GM19023 (cell line): Measurements from ENCODE around the gene GCC1.
"Not testable (repeated sequence)": the region's sequence is repeated elsewhere in the genome, so short reads cannot be mapped to it uniquely, and the experiment has no call there.

Source experiments
- ATAC-seq: cut with Tn5 transposase; IDR thresholded peaks from one replicate; pipeline ENCODE4 v1.9.1; 2021; ENCODE audit warnings: mild to moderate bottlenecking, moderate library complexity; ENCODE audit not compliant: unreplicated experiment

Gene GCC1

DNA sequence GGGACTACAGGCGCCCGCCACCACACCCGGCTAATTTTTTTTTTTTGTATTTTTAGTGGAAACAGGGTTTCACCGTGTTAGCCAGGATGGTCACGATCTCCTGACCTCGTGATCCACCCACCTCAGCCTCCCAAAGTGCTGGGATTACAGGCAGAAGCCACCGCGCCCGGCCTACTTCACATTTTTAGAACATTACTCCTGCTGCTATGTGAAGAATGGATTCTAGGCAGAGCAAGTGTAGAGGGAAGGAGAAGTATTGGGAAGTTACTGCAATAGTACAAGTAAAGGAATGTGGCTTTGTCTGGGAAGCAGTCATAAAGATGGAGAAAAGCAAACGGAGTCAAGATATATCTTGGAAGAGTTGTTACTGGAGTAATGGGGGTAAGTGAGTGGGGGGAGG lies 44.9 kb downstream of the GCC1 start:
- ATAC-seq, result not testable (repeated sequence)

DNA sequence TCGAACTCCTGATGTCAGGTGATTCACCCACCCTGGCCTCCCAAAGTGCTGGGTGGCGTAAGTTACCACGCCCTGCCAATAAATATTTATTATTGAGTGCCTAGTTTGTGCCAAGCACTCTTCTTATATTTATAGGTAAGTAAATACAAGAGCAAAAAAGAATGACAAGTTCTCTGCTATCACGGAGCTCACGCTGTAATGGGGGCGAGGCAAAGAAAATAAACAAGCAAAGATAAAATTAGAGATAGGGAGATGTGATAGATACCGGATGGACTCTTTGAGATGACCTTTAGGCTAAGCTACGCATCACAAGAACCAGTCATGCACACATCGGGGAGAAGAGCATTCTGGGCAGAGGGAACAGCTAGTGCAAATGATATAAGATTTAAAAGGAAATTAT lies 46.3 kb downstream of the GCC1 start:
- ATAC-seq, result no peak

DNA sequence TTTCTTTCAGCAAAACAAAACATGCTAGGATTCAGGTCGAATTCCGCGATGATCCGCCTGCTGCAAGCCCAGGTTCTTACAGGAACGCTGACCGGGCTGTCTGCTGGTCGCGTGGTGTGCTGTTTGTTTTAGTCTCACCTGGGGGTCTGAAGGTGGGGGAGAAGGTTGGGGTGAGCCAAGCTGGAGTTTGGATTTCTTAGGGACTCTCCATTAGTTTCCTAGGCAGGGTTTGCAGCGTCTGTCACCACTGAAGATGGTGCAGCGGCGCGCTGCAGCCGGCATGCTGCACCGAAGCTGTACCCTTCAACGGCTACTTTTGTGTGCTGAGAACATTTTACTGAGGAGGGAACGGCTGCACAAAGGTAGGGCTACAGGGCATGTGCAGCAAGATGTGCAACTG lies 48.7 kb downstream of the GCC1 start:
- no peak for ATAC-seq

DNA sequence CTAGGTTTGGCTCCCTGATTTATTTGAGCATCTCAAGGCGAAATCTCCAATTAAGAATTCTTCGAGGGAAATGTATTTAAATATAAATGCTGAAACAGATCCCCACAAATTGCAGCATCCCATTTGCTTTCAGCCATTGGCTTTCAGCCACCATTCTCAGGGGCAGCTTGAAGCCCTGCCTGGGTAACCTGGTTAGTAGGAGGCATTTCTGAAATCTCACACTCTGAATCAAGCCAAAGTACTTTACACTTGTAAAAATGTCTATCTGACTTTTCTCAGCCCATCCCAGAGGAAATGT lies 49.1 kb downstream of the GCC1 start:
- ATAC-seq, result no peak

DNA sequence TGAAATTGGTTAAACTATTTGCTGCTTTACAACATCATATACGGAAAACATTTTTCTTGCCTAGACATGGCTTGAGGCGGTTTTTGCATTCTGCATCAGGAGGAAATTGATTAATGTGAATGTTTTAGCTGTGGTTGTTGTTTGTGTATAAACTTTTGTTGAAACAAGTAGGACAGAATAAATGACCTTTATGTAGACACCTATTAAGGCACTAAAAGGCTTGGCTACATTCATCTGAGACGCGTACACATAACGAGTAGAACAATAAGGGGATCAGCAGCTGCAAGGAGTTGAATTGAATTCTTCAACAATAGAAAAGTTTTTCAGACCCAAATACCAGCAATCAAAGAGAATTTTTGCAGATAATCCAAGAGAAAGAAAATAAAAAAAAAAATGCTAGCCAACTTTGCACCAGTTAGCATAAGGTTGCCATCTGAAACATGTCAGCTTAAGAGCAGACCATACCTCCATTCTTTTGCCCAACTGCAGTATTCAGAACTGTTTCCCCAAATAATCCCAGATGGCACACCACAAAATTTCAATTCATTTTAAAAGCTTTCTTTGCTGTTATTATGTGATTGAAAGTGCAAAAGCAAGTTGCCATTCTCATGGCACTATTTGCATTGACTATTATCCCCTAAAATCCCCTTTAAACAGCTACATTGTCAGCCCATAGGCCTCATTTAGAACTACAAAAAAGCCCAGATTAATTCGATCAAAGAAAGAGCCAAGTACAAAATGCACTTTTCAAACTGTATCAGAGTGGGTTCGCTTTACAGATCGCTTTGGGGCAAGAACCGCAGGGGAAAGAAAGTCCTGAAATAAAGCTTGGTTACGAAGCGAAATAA lies 49.6 kb downstream of the GCC1 start:
- no peak for ATAC-seq

DNA sequence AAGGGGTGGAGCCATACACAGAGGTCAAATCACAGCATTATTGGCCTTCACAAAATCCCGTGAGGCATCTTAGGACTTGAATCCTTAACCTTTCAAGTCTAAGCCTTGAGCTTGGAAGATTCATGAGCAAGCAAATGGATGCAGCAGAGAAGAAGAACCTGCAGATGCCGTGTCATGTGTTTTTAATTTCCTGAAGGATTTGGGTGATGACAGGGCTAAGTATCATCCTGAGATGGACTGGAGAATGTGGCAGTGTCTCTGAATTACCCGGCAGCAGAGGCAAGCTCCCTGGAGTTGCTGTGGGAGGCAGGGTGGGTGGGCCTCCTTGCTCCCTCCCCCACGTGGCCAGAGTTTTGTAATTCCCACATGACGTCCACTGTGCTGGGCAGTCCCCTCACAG lies 50.8 kb downstream of the GCC1 start:
- ATAC-seq, result no peak

DNA sequence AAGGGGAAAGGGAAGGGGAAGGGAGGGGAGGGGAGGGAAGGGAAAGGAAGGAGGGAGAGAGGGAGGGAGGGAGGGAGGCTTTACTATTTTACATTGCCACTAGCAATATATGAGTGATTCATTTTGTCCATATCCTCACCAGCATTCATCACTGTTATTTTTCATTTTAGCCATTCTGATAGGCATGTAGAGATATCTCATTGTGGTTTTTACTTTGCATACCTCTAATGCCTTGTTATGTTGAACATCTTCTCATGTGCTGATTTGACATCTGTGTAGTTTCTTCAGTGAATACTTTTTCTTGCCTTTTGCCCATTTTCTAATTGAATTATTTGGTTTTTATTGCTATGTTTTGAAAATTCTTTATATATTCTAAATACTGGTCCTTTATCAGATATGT lies 52.7 kb downstream of the GCC1 start:
- ATAC-seq, result no peak

DNA sequence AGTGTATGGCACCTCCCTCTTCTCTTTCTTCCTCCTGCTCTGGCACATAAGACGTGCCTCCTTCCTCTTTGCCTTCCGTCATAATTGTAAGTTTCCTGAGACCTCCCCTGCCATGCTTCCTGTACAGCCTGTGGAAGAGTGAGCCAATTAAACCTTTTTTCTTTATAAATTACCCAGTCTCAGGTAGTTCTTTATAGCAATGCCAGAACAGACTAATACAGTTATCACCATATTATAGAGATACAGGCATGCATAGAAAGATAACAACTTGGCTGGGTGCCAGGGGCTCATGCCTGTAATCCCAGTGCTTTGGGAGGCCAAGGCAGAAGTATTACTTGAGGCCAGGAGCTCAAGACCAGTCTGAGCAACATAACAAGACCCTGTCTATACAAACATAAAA lies 53.2 kb downstream of the GCC1 start:
- ATAC-seq, result no peak
